Hepatocyte (in vitro differentiated cells): Measurements from ENCODE around the gene MCRIP2. TPM values are rescaled to one million over a fixed set of nuclear protein-coding genes. Genes with fewer than 3 reads are reported as not detected.

Experiments used
- DNase-seq: peaks from one replicate; pipeline ENCODE4 v3.0.0-alpha.2; 2016; ENCODE audit warnings: low spot score
- H2AFZ ChIP-seq: fragments of 200-600 bp; sonication (generic); 2 replicates; pipeline ENCODE4 v1.6.0; 2016; ENCODE audit warnings: antibody characterized with exemption, mild to moderate bottlenecking
- H3K27ac ChIP-seq: fragments of 200-600 bp; sonication (generic); 2 replicates; pipeline ENCODE4 v1.5.1; 2016; ENCODE audit warnings: mild to moderate bottlenecking
- H3K27me3 ChIP-seq: fragments of 200-600 bp; sonication (generic); 2 replicates; pipeline ENCODE4 v1.6.1; 2016
- H3K36me3 ChIP-seq: fragments of 200-600 bp; sonication (generic); replicated peaks from 2 replicates; pipeline ENCODE4 v1.5.1; 2016; ENCODE audit warnings: low read depth; ENCODE audit not compliant: insufficient read depth
- H3K4me1 ChIP-seq: fragments of 200-600 bp; sonication (generic); 2 replicates; pipeline ENCODE4 v1.5.1; 2016; ENCODE audit warnings: mild to moderate bottlenecking, moderate library complexity; ENCODE audit not compliant: insufficient read depth
- H3K4me2 ChIP-seq: fragments of 200-600 bp; sonication (generic); 2 replicates; pipeline ENCODE4 v1.6.0; 2016
- H3K4me3 ChIP-seq: fragments of 200-600 bp; sonication (generic); 2 replicates; pipeline ENCODE4 v1.5.1; 2016; ENCODE audit warnings: mild to moderate bottlenecking
- H3K79me2 ChIP-seq: fragments of 200-600 bp; sonication (generic); 2 replicates; pipeline ENCODE4 v1.6.0; 2017; ENCODE audit warnings: mild to moderate bottlenecking
- H3K9me2 ChIP-seq: fragments of 200-600 bp; sonication (generic); replicated peaks from 2 replicates; pipeline ENCODE4 v1.6.0; 2017; ENCODE audit warnings: mild to moderate bottlenecking; ENCODE audit not compliant: insufficient read depth
- H3K9me3 ChIP-seq: fragments of 200-600 bp; sonication (generic); 2 replicates; pipeline ENCODE4 v1.5.1; 2016; ENCODE audit warnings: low read depth, mild to moderate bottlenecking
- H4K20me1 ChIP-seq: fragments of 200-600 bp; sonication (generic); 2 replicates; pipeline ENCODE4 v1.6.0; 2016; ENCODE audit warnings: mild to moderate bottlenecking; ENCODE audit not compliant: insufficient read depth, poor library complexity, severe bottlenecking
- EZH2 ChIP-seq: fragments of 200-600 bp; sonication (generic); IDR thresholded peaks from 2 replicates; pipeline ENCODE4 v1.6.1; 2016; ENCODE audit warnings: antibody characterized with exemption, mild to moderate bottlenecking, borderline replicate concordance
- EZH2phosphoT487 ChIP-seq: fragments of 200-600 bp; sonication (generic); IDR thresholded peaks from one replicate; pipeline ENCODE4 v1.6.1; 2018; ENCODE audit warnings: antibody characterized with exemption, mild to moderate bottlenecking, low read depth, moderate library complexity; ENCODE audit not compliant: unreplicated experiment, severe bottlenecking
- WGBS: methylation state at CpG from one replicate; pipeline ENCODE4 v1.1.6; 2016; ENCODE audit warnings: low lambda C conversion rate; ENCODE audit errors: missing lambda C conversion rate; 5-methylcytosine and 5-hydroxymethylcytosine counted together
- polyA plus RNA-seq: library from polyadenylated mRNA; unstranded; fragments of >200 nt; fragmentation: Nextera tagmentation; extraction: Ambion mirVana; gene quantifications from 2 replicates; pipeline ENCODE4 v1.2.1, GENCODE V29; 2016
- total RNA-seq: library from RNA; depleted of rRNA; stranded (reverse); fragments of >200 nt; gene quantifications from 2 replicates; pipeline ENCODE4 v1.2.3, GENCODE V29; 2014
- TF ChIP-seq, protein P1 (sequence below): fragments of 200-600 bp; sonication (generic); IDR thresholded peaks from 2 replicates; pipeline ENCODE4 v1.5.1; 2016; ENCODE audit warnings: antibody characterized with exemption, mild to moderate bottlenecking; ENCODE audit not compliant: poor library complexity

The MCRIP2 gene
- total and polyA plus RNA-seq, 2 experiments from 2014 or later: 43.0 to 100 TPM

DNA sequence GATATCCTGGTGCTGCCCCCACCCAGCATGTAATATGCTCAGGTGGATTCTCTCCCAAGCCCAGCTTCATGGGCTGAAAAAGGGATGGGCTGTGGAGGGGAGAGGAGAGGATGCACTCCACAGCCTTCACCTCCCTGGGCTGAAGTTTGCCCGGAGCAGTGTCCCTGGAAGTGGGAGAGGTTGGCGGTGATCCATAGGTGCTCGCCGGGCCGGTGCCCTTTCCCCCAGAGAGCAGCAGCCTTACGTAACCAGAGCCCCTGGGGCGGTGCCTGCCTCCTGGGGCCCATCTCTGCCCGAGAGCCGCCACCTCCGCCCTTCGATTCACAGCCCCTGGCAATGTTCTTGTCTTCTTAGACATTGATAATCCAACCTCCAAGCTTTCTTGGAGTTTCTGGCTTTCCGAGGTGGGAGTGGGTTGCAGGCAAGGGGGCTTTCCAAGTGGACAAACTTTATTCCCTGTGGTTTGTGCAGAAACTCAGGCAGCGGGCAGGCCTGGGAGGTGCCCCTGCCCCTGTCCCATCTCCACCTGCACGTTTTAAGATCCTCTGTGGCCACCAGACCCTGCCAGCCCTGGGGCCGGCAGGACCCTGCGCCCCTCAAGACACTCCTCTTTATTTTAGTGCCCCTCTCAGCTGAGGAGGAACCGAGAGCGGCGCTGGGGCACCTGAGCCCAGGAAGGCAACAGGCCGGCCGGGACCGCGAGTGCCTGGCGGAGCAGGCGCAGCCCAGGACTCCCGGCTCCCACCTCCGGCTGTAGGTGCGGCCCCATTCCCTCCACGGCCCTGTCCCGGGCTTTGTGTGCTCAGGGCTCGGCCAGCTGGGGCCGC lies 4.4 kb downstream of the MCRIP2 start:
- Histone ChIP-seq H3K36me3 (no peaks in the 10 kb centered on the region), H3K4me1 (peaks cover 58% of the 10 kb centered on the region), H4K20me1 (no peaks in the 10 kb centered on the region), H3K9me3 (no peaks in the 10 kb centered on the region), H3K27ac (peak overlapping the region; percentile 89), H2AFZ (no peak overlapping the region), H3K79me2 (peaks cover 59% of the 10 kb centered on the region), H3K4me2 (peak overlapping the region; percentile 97), H3K27me3 (no peaks in the 10 kb centered on the region), H3K4me3 (no peak overlapping the region), H3K9me2 (no peaks in the 10 kb centered on the region)
- peak; percentile 76 for DNase-seq
- 77% methylated on average over 25 of the region's 32 CpGs for WGBS
- TF ChIP-seq, protein P1, sequence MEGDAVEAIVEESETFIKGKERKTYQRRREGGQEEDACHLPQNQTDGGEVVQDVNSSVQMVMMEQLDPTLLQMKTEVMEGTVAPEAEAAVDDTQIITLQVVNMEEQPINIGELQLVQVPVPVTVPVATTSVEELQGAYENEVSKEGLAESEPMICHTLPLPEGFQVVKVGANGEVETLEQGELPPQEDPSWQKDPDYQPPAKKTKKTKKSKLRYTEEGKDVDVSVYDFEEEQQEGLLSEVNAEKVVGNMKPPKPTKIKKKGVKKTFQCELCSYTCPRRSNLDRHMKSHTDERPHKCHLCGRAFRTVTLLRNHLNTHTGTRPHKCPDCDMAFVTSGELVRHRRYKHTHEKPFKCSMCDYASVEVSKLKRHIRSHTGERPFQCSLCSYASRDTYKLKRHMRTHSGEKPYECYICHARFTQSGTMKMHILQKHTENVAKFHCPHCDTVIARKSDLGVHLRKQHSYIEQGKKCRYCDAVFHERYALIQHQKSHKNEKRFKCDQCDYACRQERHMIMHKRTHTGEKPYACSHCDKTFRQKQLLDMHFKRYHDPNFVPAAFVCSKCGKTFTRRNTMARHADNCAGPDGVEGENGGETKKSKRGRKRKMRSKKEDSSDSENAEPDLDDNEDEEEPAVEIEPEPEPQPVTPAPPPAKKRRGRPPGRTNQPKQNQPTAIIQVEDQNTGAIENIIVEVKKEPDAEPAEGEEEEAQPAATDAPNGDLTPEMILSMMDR: no peak
- TF ChIP-seq EZH2phosphoT487 (no peak), EZH2 (no peak)

DNA sequence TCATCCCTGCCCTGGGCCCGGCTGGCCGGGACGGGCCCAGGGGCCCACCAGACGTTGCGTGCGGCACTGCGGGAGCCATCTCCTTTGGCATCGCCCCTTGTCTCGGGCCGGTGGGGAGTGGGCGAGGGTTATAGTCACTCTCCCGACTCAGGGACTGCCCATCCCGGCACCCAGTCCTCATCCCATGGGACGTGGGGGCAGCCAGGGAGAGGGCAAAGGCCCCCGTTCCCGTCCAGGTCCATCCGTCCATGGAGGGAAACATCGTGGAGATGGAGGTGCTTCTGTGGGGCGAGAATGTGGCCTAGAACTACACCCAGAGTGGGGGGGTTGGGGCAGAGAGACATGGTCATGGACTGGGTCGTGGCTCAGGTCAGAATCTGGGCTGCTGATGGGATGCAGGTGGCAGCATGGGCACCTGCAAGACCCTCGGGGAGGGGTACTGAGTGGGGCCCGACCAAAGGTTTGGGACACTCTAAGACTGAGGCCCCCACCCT lies 5.1 kb downstream of the MCRIP2 start:
- no peaks in the 10 kb centered on the region for H3K36me3 ChIP-seq
- TF ChIP-seq EZH2phosphoT487 (no peak), EZH2 (no peak)
- TF ChIP-seq, protein P1: no peak
- 94% methylated on average over 21 of the region's 22 CpGs for WGBS

GRCh38 chr16:647173-647902 lies 5.7 kb downstream of the MCRIP2 start:
- H2AFZ ChIP-seq: no peak overlapping the region
- H3K4me3 ChIP-seq: no peak overlapping the region
- no peak for DNase-seq
- no peaks in the 10 kb centered on the region for H3K27me3 ChIP-seq
- peaks cover 58% of the 10 kb centered on the region for H3K79me2 ChIP-seq
- H3K36me3 ChIP-seq: no peaks in the 10 kb centered on the region
- TF ChIP-seq, protein P1: no peak
- TF ChIP-seq EZH2phosphoT487 (no peak), EZH2 (no peak)
- H3K9me2 ChIP-seq: no peaks in the 10 kb centered on the region
- no peaks in the 10 kb centered on the region for H3K9me3 ChIP-seq
- no peak overlapping the region for H3K4me2 ChIP-seq
- peaks cover 57% of the 10 kb centered on the region for H3K4me1 ChIP-seq
- 96% methylated on average over 25 of the region's 25 CpGs for WGBS
- H4K20me1 ChIP-seq: no peaks in the 10 kb centered on the region
- peak overlapping the region; percentile 89 for H3K27ac ChIP-seq

More for the DNA sequence above, 5.1 kb downstream of the MCRIP2 start:
- no peaks in the 10 kb centered on the region for H3K9me2 ChIP-seq
- peak overlapping the region; percentile 89 for H3K27ac ChIP-seq
- H3K4me2 ChIP-seq: no peak overlapping the region
- no peaks in the 10 kb centered on the region for H3K9me3 ChIP-seq
- H3K27me3 ChIP-seq: no peaks in the 10 kb centered on the region
- no peaks in the 10 kb centered on the region for H4K20me1 ChIP-seq
- H2AFZ ChIP-seq: no peak overlapping the region
- H3K4me1 ChIP-seq: peaks cover 58% of the 10 kb centered on the region
- H3K79me2 ChIP-seq: peaks cover 59% of the 10 kb centered on the region
- DNase-seq: no peak
- no peak overlapping the region for H3K4me3 ChIP-seq
